Gastrocnemius medialis (tissue), 4 donors: Measurements from ENCODE around the gene PLCG1. TPM values are rescaled to one million over a fixed set of nuclear protein-coding genes. Genes with fewer than 3 reads are reported as not detected.

Experiments
- ATAC-seq, 2 donors: fragments of 150-250 bp; one replicate each; pipeline ENCODE4 v1.9.1; 2016
- DNase-seq, 2 donors: peaks; one replicate each; pipeline ENCODE4 v3.0.0-alpha.2; 2019
- H3K27ac ChIP-seq, 4 donors: fragments of 200-600 bp; sonication (generic); 1 replicate in 1 of 4; 2 replicates in 3 of 4; pipeline ENCODE4 v1.5.1; 2016 to 2018; ENCODE audit warnings: mild to moderate bottlenecking in 2 of 4, moderate library complexity in 1 of 4
- H3K27me3 ChIP-seq, 3 donors: fragments of 200-600 bp; sonication (generic) in 2 of 3; 1 replicate in 1 of 3; 2 replicates in 2 of 3; pipeline versions ENCODE4 v1.5.1 to v1.6.0; 2016 to 2019; ENCODE audit warnings: mild to moderate bottlenecking in 1 of 3, moderate library complexity in 1 of 3
- H3K36me3 ChIP-seq, 2 donors: fragments of 200-600 bp; sonication (generic) in 1 of 2; one replicate each; pipeline ENCODE4 v1.5.1; 2017 to 2018
- H3K4me1 ChIP-seq, 2 donors: fragments of 200-600 bp; sonication (generic) in 1 of 2; one replicate each; pipeline ENCODE4 v1.5.1; 2016 to 2017; ENCODE audit warnings: mild to moderate bottlenecking in 2 of 2
- H3K4me3 ChIP-seq, 4 donors: fragments of 200-600 bp; sonication (generic) in 3 of 4; 1 replicate in 1 of 4; 2 replicates in 3 of 4; pipeline ENCODE4 v1.5.1; 2016 to 2019; ENCODE audit warnings: mild to moderate bottlenecking in 2 of 4
- H3K9me3 ChIP-seq, 3 donors: fragments of 200-600 bp; sonication (generic) in 2 of 3; 1 replicate in 1 of 3; 2 replicates in 2 of 3; pipeline ENCODE4 v1.5.1; 2016 to 2019
- POLR2A ChIP-seq, 2 donors: fragments of 450-650 bp; IDR thresholded peaks; one replicate each; pipeline ENCODE4 v1.6.1; 2017; ENCODE audit warnings: antibody characterized with exemption in 2 of 2, mild to moderate bottlenecking in 2 of 2, moderate library complexity in 2 of 2
- in situ Hi-C, 4 donors: fragments of 200-750 bp; cut with MboI; loops; one replicate each; pipeline versions ENCODE4 v1.15.0 to v1.8.0; 2017; ENCODE audit warnings: low sequenced_read_pairs in 4 of 4
- intact Hi-C: fragments of 100-400 bp; cut with DNase I; formaldehyde crosslinking; loops from one replicate; pipeline ENCODE4 v1.15.1; 2023; ENCODE audit warnings: low total_unique reads
- total RNA-seq, 4 donors: library from RNA; depleted of rRNA; stranded (reverse); fragments of >200 nt; gene quantifications; one replicate each; pipeline versions ENCODE4 v1.1.0 to v1.2.3, GENCODE V29; 2016
- TF ChIP-seq, protein P1 (sequence below), 5 experiments: fragments of 450-650 bp in 3 of 5; fragments of 200-600 bp in 2 of 5; sonication (generic) in 2 of 5; IDR thresholded peaks in 4 of 5; conservative IDR thresholded peaks in 1 of 5; 1 replicate in 4 of 5; 2 replicates in 1 of 5; pipeline ENCODE4 v1.5.1; 2016 to 2019; ENCODE audit warnings: antibody characterized with exemption in 5 of 5, mild to moderate bottlenecking in 3 of 5, moderate library complexity in 3 of 5

The PLCG1 gene
- total RNA-seq, 4 donors from 2014 or later, result 19.9 to 58.0 (median 35.0) TPM

DNA sequence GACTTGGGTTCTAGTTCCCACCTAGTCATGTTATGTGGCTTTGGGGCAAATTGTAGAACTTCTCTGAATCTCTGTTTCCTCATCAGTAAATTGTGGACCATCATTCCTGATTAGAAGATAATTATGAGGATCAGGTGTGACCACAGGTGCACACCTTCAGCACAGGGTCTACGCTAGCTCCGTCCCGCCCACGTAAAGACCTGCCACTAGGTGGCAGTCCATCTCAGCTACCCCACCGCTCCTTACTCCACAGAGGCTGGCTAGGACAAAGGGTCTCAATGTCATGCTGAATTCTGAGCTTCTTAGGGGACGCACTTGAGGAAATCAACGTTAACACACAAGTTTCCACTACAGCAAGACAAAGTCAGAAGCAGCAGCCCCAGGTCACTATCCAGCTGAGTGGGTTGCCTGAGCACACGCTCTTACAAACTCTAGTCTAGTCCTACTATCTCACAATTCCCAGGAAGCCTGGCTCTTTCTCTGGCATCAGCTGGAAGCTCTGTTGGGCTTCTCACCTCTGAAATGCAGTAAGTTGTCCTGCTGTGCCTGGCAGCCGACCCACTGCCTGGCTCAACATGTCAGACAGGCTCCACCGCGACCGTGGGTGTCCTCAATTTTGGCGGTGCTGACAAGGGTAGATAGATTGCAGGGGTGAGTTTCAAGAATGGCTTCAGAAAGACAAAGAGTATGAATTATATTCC is 2.0 kb upstream of the PLCG1 start:
- Histone ChIP-seq H3K27ac (no peak overlapping the region), H3K4me1 (peaks cover 17 to 30% of the 10 kb centered on the region in 2 donors), H3K4me3 (no peak overlapping the region), H3K36me3 (no peaks in the 10 kb centered on the region), H3K27me3 (no peaks in the 10 kb centered on the region), H3K9me3 (no peaks in the 10 kb centered on the region)
- in situ Hi-C loops, result no loop called here
- TF ChIP-seq POLR2A (IDR thresholded peaks at IDR 0.05), result no peak
- TF ChIP-seq, protein P1, sequence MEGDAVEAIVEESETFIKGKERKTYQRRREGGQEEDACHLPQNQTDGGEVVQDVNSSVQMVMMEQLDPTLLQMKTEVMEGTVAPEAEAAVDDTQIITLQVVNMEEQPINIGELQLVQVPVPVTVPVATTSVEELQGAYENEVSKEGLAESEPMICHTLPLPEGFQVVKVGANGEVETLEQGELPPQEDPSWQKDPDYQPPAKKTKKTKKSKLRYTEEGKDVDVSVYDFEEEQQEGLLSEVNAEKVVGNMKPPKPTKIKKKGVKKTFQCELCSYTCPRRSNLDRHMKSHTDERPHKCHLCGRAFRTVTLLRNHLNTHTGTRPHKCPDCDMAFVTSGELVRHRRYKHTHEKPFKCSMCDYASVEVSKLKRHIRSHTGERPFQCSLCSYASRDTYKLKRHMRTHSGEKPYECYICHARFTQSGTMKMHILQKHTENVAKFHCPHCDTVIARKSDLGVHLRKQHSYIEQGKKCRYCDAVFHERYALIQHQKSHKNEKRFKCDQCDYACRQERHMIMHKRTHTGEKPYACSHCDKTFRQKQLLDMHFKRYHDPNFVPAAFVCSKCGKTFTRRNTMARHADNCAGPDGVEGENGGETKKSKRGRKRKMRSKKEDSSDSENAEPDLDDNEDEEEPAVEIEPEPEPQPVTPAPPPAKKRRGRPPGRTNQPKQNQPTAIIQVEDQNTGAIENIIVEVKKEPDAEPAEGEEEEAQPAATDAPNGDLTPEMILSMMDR (IDR thresholded peaks at IDR 0.05 in 4 of 5, conservative IDR thresholded peaks at IDR 0.05 in 1 of 5), result peak; percentile 22 to 75 (median 68)
- DNase-seq (no peak), ATAC-seq (no peak)
- intact Hi-C loops, result loop anchor here (5.0 kb wide), 2 partner anchors 37 to 108 kb away; partner anchors contain the start of gene TOP1

DNA sequence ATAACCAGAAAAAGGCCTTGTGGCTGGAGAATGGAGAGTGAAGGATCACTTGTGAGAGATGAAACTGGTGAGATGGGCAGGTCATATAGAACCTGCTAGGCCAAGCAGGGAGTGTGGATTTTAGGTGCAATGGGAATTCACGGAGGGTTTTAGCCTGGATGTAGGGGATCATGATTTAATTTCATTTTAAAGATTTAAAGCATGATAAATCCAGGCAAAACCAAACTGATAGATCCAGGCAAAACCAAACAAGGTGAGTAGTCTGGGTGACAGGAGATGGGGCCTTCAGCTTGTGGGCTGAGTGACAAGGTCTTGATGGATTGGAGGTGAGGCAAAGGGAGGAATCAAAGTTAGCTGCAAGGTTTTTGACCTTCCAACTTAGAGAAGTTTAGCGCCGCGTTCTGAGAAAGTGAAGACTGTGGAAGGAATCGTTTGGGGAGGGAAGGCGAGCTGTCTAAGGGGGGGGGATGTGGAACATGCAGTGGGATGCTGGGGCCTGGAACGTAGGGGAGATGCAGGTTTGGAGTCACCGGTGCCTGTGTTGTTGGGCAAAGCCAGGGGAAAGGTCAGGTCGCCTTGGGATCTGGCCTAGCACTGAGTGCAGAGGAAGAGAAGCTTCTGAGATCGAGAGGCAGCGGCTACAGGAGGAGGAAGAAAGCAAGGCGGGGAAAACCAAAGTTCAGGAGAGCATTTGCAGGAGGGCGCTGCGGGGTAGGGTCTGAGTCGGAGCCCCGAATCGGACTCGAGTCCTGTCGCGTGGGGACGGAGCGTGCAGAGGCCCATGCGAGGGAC is 1.3 kb upstream of the PLCG1 start:
- DNase-seq (no peak), ATAC-seq (no peak)
- in situ Hi-C loops, result no loop called here
- Histone ChIP-seq H3K27ac (peak overlapping the region; percentile 90 to 99 (median 94)), H3K27me3 (no peaks in the 10 kb centered on the region), H3K4me1 (peaks cover 24 to 38% of the 10 kb centered on the region in 2 donors), H3K9me3 (no peaks in the 10 kb centered on the region), H3K36me3 (no peaks in the 10 kb centered on the region), H3K4me3 (peak overlapping the region; percentile 62 to 90 (median 77))
- intact Hi-C loops, result loop anchor here (5.0 kb wide), 2 partner anchors 36 to 109 kb away; partner anchors contain the start of gene TOP1
- TF ChIP-seq, protein P1 (IDR thresholded peaks at IDR 0.05 in 4 of 5, conservative IDR thresholded peaks at IDR 0.05 in 1 of 5), result no peak
- no peak for TF ChIP-seq POLR2A (IDR thresholded peaks at IDR 0.05)

GRCh38 chr20:41137614-41138474 is 501 bp downstream of the PLCG1 start:
- peaks cover 41 to 54% of the 10 kb centered on the region in 2 donors for H3K4me1 ChIP-seq
- H3K9me3 ChIP-seq, result no peaks in the 10 kb centered on the region
- TF ChIP-seq, protein P1 (IDR thresholded peaks at IDR 0.05 in 4 of 5, conservative IDR thresholded peaks at IDR 0.05 in 1 of 5), result no peak
- TF ChIP-seq POLR2A (IDR thresholded peaks at IDR 0.05), result no peak
- H3K36me3 ChIP-seq, result no peaks in the 10 kb centered on the region
- no peaks in the 10 kb centered on the region for H3K27me3 ChIP-seq
- in situ Hi-C loops (no loop called here), intact Hi-C loops (loop anchor here (1.0 to 5.0 kb wide), 4 partner anchors 34 to 179 kb away; partner anchors contain the start of genes TOP1 and ZHX3)
- ATAC-seq, result peak; percentile 17 to 37
- peak overlapping the region; percentile 90 to 99 (median 94) for H3K27ac ChIP-seq
- peak; percentile 31 to 59 for DNase-seq
- H3K4me3 ChIP-seq, result peak overlapping the region; percentile 59 to 90 (median 77)

- peak overlapping the region; percentile 90 to 99 (median 94) for H3K27ac ChIP-seq
- DNase-seq (no peak), ATAC-seq (no peak)
- peak overlapping the region; percentile 59 to 90 (median 77) for H3K4me3 ChIP-seq
- H3K4me1 ChIP-seq, result peaks cover 49 to 62% of the 10 kb centered on the region in 2 donors
- in situ Hi-C loops (no loop called here), intact Hi-C loops (loop anchor here (5.0 kb wide), 2 partner anchors 34 to 111 kb away; partner anchors contain the start of gene TOP1)
- H3K36me3 ChIP-seq, result no peaks in the 10 kb centered on the region
- H3K9me3 ChIP-seq, result no peaks in the 10 kb centered on the region
- TF ChIP-seq, protein P1 (IDR thresholded peaks at IDR 0.05 in 4 of 5, conservative IDR thresholded peaks at IDR 0.05 in 1 of 5), result no peak
- no peak for TF ChIP-seq POLR2A (IDR thresholded peaks at IDR 0.05)
- H3K27me3 ChIP-seq, result no peaks in the 10 kb centered on the region
These were observed 1.3 kb downstream of the PLCG1 start for GRCh38 chr20:41138475-41139226.
